Activated CD8-positive, alpha-beta memory T cell treated with anti-CD3 and anti-CD28 coated beads for 36 hours (primary cell): ENCODE measurements around the gene ERGIC1. TPM values are rescaled to one million over a fixed set of nuclear protein-coding genes. Genes with fewer than 3 reads are reported as not detected.
"Not testable (repeated sequence)": the region's sequence is repeated elsewhere in the genome, so short reads cannot be mapped to it uniquely, and the experiment has no call there.

ENCODE experiments used
- CTCF ChIA-PET: fragments of 350-600 bp; sonication (Branson Sonifier 250); formaldehyde crosslinking; loops from one replicate; lab custom pipeline; 2021; ENCODE audit warnings: antibody characterized with exemption; lab: Charles Lee
- POLR2A ChIA-PET: fragments of 350-600 bp; sonication (Branson Sonifier 250); formaldehyde crosslinking; loops from one replicate; lab custom pipeline; 2021; ENCODE audit warnings: antibody characterized with exemption; lab: Charles Lee
- total RNA-seq, 2 experiments: library from RNA; stranded (reverse); gene quantifications; one replicate each; pipeline ENCODE4 v1.2.3, GENCODE V29; 2021

ERGIC1 gene
- total RNA-seq, 2 experiments from 2014 or later, result 39.7 to 41.0 TPM

DNA sequence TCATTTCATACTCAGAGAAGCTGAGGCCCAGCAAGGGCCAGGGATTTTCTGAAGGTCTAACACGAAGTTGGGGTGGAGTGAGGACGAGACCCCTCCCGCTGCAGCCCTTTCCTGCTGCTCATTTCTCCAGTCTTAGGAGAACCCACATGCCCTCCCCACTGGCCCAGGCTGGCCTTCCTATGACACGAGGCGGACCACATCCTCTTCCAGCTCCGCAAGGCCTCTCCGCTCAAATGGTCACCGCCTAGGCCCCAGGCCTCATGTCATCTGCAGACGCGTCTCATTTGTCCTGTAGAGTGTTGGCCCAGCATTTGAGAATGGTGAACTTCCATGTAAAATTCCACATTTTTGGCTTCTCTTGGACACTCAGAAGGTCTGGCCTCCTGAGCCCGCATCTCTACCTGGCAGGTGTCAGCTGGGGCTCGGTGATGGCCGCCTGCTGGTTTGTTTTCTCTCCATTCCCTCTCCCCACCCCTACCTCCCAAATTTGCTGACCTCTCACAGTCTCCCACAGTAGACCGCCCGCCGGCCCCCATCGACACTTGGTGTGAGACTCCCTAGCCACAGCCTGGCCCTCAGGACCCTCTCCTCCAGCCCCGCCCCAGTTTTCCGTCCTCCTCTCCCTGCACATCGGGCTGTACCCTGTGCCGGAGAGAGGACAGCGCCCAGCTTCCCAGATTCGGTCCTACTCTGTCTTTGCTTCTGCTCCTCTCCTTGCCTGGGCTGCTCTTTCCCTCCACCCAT is 51.7 kb downstream of the ERGIC1 start:
- CTCF ChIA-PET, result interaction anchor here (0.5 kb wide), 1 partner anchor 12 kb away, joined by 3 read pairs; no protein-coding TSS in a partner anchor
- POLR2A ChIA-PET, result no interaction called here

- ChIA-PET CTCF (no interaction called here), POLR2A (no interaction called here)
These were observed 52.4 kb downstream of the ERGIC1 start for GRCh38 chr5:172886476-172886875.

- ChIA-PET POLR2A (no interaction called here), CTCF (no interaction called here)
These were observed 53.0 kb downstream of the ERGIC1 start for GRCh38 chr5:172886974-172887501.

DNA sequence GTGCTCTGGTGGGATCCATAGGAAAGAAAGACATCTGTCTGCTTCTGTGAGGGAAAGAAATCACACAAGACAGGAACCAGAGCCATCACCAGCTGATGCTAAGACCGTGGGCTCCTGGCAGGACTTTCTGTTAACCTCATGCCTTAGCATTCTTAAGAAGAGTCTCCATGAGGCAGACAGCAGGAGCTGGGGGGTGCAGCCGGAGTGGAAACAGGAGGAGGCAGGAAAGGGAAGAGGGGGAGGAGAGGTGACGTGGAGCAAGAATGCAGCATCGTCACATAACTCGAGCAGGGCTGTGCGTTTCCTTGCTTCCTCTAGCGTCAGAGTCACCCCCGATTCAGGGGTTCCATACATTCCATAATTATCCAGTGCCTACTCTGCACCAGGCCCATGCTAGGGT is 53.6 kb downstream of the ERGIC1 start:
- POLR2A ChIA-PET, result no interaction called here
- CTCF ChIA-PET, result no interaction called here

DNA sequence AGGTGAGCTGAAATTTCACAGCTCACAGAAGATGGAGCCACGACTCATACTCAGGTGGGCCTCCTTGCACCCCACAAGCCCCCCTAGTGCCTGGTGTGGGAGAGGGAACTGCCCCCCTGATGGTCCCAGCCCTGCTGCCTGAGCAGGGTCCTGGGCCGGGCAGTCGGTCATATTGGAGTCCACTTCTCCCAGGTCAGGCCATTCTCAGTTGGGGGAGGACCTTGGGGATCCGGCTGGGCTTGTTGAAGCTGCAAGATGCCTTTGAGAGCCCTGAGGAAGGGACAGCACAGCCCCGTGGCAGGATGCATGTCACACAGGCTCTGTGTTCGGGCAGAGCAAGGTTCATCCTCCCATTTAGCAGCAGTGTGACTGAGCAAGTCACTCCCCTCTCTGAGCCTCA is 56.6 kb downstream of the ERGIC1 start:
- ChIA-PET POLR2A (no interaction called here), CTCF (no interaction called here)

DNA sequence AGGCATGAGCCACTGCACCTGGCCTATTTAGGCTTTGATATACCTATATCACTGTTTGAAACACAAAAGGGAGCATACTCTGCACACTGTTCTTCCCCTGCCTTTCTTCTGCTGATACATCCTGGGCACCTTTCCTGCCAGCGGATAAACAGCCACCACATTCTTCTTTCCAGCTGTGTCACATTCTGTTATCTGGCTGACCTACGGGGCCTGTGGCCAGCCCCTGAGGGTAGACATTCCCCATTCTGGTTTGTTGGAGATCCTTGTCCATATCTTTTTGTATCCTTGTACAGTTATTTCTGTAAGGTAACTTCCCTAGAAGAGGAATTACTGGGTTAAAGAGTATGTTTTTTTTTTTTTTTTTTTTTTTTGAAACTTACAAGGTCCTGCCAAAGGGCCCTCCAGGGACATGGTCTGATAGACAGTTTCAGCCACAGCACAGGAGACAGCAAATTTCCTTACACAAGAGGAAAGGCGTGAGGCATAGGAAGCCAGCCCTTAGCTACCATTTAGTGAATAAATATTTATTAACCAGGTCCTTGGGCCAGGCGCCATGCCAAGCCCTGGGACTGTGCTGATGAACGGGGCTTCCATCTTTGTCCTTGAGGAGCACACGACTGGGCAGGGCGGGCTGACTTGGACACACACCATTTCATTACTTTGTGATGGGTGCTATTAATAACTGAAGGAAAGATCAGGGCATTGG is 57.8 kb downstream of the ERGIC1 start:
- ChIA-PET CTCF (interaction anchor here (0.7 kb wide), 1 partner anchor 177 kb away, joined by 7 read pairs; no protein-coding TSS in a partner anchor), POLR2A (no interaction called here)

- POLR2A ChIA-PET, result no interaction called here
- CTCF ChIA-PET, result no interaction called here
These were observed 58.7 kb downstream of the ERGIC1 start for GRCh38 chr5:172892713-172893112.

GRCh38 chr5:172894767-172895388 is 60.8 kb downstream of the ERGIC1 start:
- CTCF ChIA-PET, result no interaction called here
- POLR2A ChIA-PET, result no interaction called here

- ChIA-PET CTCF (no interaction called here), POLR2A (no interaction called here)
These were observed 61.5 kb downstream of the ERGIC1 start for GRCh38 chr5:172895549-172895948.

DNA sequence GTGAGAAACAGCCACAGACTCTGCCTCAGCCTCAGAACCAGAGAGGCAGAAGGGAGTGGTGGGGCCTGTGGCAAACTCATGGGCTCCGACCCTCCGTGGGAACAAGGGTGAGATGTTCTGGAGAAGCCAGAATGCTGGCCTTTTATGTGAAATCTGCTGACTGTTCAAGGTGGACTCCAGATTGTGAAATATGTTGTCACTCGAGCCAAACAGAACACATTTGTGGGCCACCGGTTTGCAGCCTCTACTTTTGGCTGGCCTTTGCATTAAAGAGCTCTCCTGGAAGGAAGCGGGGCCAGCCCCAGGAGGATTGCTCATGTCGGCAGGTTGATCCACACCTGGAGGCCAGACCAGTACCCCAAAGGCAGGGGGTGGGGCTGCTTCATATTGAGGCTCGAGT is 62.4 kb downstream of the ERGIC1 start:
- POLR2A ChIA-PET, result no interaction called here
- CTCF ChIA-PET, result no interaction called here

GRCh38 chr5:172897067-172897466 is 63.0 kb downstream of the ERGIC1 start:
- CTCF ChIA-PET, result interaction anchor here (0.6 to 1.3 kb wide), 3 partner anchors 12 to 137 kb away, joined by 3 read pairs; no protein-coding TSS in a partner anchor
- POLR2A ChIA-PET, result not testable (repeated sequence)

GRCh38 chr5:172897481-172898217 is 63.6 kb downstream of the ERGIC1 start:
- ChIA-PET POLR2A (no interaction called here), CTCF (interaction anchor here (0.6 to 1.4 kb wide), 4 partner anchors 12 to 137 kb away, joined by 3 to 4 read pairs (median 3); no protein-coding TSS in a partner anchor)

- ChIA-PET CTCF (interaction anchor here (1.4 kb wide), 1 partner anchor 34 kb away, joined by 4 read pairs; no protein-coding TSS in a partner anchor), POLR2A (no interaction called here)
These were observed 64.3 kb downstream of the ERGIC1 start for GRCh38 chr5:172898218-172898842.

GRCh38 chr5:172898843-172899369 is 64.9 kb downstream of the ERGIC1 start:
- ChIA-PET CTCF (interaction anchor here (1.4 kb wide), 1 partner anchor 34 kb away, joined by 4 read pairs; no protein-coding TSS in a partner anchor), POLR2A (no interaction called here)

DNA sequence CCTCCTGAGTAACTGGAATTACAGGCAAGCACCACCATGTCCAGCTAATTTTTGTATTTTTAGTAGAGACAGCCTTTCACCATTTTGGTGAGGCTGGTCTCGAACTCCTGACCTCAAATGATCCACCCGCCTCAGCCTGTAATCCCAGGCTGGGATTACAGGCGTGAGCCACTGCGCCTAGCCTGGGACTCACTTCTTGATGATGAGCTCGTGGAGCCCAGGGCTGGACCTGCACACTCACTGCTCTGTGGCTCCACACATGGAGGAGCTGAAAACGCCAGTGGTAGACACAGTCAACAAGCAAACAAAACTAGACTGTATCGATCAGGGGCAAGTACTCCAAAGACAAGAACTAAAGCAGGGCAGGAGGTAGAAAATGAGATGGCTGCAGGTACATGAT is 65.4 kb downstream of the ERGIC1 start:
- POLR2A ChIA-PET, result no interaction called here
- CTCF ChIA-PET, result no interaction called here

DNA sequence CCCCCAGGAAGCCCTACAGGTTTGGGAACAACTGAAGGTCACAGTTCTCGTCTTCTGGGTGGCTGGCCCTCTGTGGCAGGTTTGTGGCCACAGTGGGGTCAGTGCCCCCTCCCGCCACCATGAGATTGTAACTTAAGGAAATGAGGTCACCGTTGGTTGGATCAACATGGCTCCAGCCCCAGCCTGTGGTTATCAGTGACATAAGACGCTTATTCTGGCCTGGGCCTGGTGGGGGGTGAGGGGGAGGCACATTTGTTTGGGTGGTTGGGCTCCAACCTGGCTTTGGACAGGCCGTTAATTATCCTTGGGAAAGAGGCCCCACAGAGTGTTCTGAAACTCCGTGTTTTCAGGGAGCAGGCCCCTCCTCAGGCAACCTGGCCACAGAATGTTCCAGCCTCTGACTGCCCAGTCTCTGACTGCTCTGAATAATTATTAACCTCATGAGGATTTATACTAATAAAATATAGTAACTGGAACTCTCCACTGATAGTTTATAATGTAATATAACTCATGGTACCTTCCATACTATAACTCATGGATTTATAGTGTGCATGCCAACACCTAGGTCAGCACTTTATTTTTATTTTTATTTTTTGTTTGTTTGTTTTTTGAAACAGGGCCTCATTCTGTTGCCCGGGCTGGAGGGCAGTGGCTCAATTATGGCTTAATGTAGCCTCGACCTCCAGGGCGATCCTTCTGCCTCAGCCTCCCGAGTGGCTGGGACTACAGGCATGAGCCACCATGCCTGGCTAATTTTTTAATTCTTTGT is 67.1 kb downstream of the ERGIC1 start:
- ChIA-PET CTCF (no interaction called here), POLR2A (interaction anchor here (0.7 kb wide), 1 partner anchor 203 kb away, joined by 6 read pairs; no protein-coding TSS in a partner anchor)

DNA sequence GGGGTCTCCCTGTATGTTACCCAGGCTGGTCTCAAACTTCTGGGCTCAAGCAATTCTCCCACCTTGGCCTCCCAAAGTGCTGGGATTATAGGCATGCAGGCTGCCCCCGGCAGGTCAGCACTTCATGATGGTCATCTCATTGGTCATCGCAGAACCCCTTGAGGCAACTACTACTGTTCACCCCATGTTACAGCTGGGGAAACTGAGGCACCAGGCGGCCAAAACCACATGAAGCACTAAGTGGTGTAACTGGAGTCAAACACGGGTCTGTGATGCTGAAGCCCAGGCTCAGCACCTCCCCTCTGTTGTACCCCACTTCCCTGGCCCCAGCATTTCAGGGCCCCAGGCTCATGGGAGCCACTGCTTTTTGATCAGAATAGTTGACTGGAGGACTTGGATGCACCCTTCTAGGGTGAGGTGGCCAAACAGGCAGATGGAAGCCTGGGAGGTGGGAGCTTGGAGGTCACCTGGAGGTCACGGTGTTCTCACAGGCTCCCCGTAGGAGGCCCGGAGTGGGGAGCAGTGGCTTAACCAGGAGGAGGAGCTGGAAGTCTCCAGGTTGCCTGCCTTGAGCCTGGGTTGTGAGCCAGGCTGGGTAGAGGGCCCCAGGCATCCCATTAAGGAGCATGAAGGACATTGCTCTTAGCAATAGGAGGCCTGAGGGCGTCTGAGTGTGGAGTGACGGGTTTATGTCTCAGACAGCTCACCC is 67.9 kb downstream of the ERGIC1 start:
- POLR2A ChIA-PET, result no interaction called here

More for the DNA sequence above, 67.9 kb downstream of the ERGIC1 start:
- CTCF ChIA-PET, result no interaction called here
